Mammary epithelial cell (primary cell): ENCODE data around the gene UVSSA.
"Not testable (repeated sequence)": the region's sequence is repeated elsewhere in the genome, so short reads cannot be mapped to it uniquely, and the experiment has no call there.

Experiments
- EZH2 ChIP-seq: IDR thresholded peaks from 2 replicates; pipeline ENCODE4 v1.6.1; 2012; ENCODE audit warnings: low read length, inconsistent platforms, borderline replicate concordance
- TF ChIP-seq, protein P1 (sequence below), 2 donors: IDR thresholded peaks in 1 of 2; conservative IDR thresholded peaks in 1 of 2; 2 replicates each; pipeline ENCODE4 v1.5.1; 2011 to 2012; ENCODE audit warnings: inconsistent platforms in 2 of 2, low read length in 2 of 2, mild to moderate bottlenecking in 2 of 2, control low read depth in 1 of 2, low read depth in 1 of 2; ENCODE audit not compliant: insufficient read depth in 1 of 2; ENCODE audit errors: extremely low read depth in 1 of 2

DNA sequence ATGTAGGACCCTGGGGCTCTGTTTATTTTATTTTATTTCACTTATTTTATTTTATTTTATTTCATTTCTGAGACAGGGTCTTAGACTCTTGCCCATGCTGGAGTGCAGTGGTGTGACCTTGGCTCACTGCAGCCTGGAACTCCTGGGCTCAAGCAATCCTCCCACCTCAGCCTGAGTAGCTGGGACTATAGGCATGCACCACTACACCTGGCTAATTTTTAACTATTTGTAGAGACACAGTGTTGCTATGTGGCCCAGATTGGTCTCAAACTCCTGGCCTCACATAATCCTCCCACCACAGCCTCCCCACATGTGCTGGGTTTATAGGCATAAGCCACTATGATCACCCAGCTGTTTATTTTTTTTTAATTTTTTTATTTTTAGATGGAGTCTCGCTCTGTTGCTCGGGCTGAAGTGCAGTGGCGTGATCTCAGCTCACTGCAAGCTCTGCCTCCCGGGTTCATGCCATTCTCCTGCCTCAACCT lies 96.7 kb downstream of the UVSSA start:
- TF ChIP-seq, protein P1, sequence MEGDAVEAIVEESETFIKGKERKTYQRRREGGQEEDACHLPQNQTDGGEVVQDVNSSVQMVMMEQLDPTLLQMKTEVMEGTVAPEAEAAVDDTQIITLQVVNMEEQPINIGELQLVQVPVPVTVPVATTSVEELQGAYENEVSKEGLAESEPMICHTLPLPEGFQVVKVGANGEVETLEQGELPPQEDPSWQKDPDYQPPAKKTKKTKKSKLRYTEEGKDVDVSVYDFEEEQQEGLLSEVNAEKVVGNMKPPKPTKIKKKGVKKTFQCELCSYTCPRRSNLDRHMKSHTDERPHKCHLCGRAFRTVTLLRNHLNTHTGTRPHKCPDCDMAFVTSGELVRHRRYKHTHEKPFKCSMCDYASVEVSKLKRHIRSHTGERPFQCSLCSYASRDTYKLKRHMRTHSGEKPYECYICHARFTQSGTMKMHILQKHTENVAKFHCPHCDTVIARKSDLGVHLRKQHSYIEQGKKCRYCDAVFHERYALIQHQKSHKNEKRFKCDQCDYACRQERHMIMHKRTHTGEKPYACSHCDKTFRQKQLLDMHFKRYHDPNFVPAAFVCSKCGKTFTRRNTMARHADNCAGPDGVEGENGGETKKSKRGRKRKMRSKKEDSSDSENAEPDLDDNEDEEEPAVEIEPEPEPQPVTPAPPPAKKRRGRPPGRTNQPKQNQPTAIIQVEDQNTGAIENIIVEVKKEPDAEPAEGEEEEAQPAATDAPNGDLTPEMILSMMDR (conservative IDR thresholded peaks at IDR 0.05 in 1 of 2, IDR thresholded peaks at IDR 0.05 in 1 of 2; ENCODE audit: extremely low read depth in 1 of 2, insufficient read depth in 1 of 2, low read depth in 1 of 2, low read length in 2 of 2): not testable (repeated sequence)
- TF ChIP-seq EZH2: not testable (repeated sequence)
